GM19467 (cell line): Measurements from ENCODE around the gene ATP2A3.

Source experiments
- ATAC-seq: cut with Tn5 transposase; IDR thresholded peaks from one replicate; pipeline ENCODE4 v1.9.1; 2021; ENCODE audit warnings: mild to moderate bottlenecking, moderate library complexity; ENCODE audit not compliant: unreplicated experiment

Gene ATP2A3

GRCh38 chr17:3914312-3914670 lies 49.9 kb downstream of the ATP2A3 start:
- peak; percentile 41 for ATAC-seq

GRCh38 chr17:3913531-3914311 lies 50.5 kb downstream of the ATP2A3 start:
- peak; percentile 45 for ATAC-seq

- ATAC-seq, result no peak
Observed at GRCh38 chr17:3912827-3913226, 51.4 kb downstream of the ATP2A3 start.

- ATAC-seq, result peak; percentile 62
Observed at GRCh38 chr17:3911271-3912053, 52.8 kb downstream of the ATP2A3 start.

- no peak for ATAC-seq
Observed at GRCh38 chr17:3910420-3911270, 53.6 kb downstream of the ATP2A3 start.

- no peak for ATAC-seq
Observed at GRCh38 chr17:3909257-3909656, 55.0 kb downstream of the ATP2A3 start.

- ATAC-seq, result no peak
Observed at GRCh38 chr17:3907483-3908216, 56.6 kb downstream of the ATP2A3 start.

- ATAC-seq, result no peak
Observed at GRCh38 chr17:3906881-3907280, 57.4 kb downstream of the ATP2A3 start.

GRCh38 chr17:3905017-3905520 lies 59.2 kb downstream of the ATP2A3 start:
- ATAC-seq, result no peak

- ATAC-seq, result no peak
Observed at GRCh38 chr17:3904501-3904900, 59.7 kb downstream of the ATP2A3 start.

GRCh38 chr17:3903881-3904290 lies 60.4 kb downstream of the ATP2A3 start:
- ATAC-seq, result no peak

GRCh38 chr17:3903051-3903825 lies 61.0 kb downstream of the ATP2A3 start:
- ATAC-seq, result no peak

GRCh38 chr17:3900646-3901045 lies 63.6 kb downstream of the ATP2A3 start:
- no peak for ATAC-seq

GRCh38 chr17:3897731-3898130 lies 66.5 kb downstream of the ATP2A3 start:
- no peak for ATAC-seq

GRCh38 chr17:3896968-3897235 lies 67.3 kb downstream of the ATP2A3 start:
- no peak for ATAC-seq

GRCh38 chr17:3896108-3896967 lies 67.9 kb downstream of the ATP2A3 start:
- ATAC-seq, result no peak

- ATAC-seq, result no peak
Observed at GRCh38 chr17:3895354-3895753, 68.9 kb downstream of the ATP2A3 start.

GRCh38 chr17:3894911-3895343 lies 69.3 kb downstream of the ATP2A3 start:
- ATAC-seq, result no peak

GRCh38 chr17:3894188-3894587 lies 70.0 kb downstream of the ATP2A3 start:
- no peak for ATAC-seq
